NT2/D1 (cell line): ENCODE measurements around the gene GPR108.

ENCODE experiments used
- DNase-seq: peaks from one replicate; pipeline ENCODE4 v3.0.0-alpha.2; 2011; ENCODE audit warnings: low read depth, low spot score
- H3K27me3 ChIP-seq: 2 replicates; pipeline ENCODE4 v1.6.0; 2011; ENCODE audit warnings: mild to moderate bottlenecking; ENCODE audit not compliant: insufficient read length, insufficient read depth
- H3K36me3 ChIP-seq: 2 replicates; pipeline ENCODE4 v1.6.1; 2011; ENCODE audit warnings: mild to moderate bottlenecking, low read length, mixed read lengths; ENCODE audit not compliant: insufficient read depth, insufficient read length
- H3K4me1 ChIP-seq: 2 replicates; pipeline ENCODE4 v1.5.1; 2011; ENCODE audit not compliant: insufficient read depth, insufficient read length
- H3K4me3 ChIP-seq: 2 replicates; pipeline ENCODE4 v1.5.1; 2011; ENCODE audit warnings: low read depth; ENCODE audit not compliant: insufficient read length
- H3K9ac ChIP-seq: 2 replicates; pipeline ENCODE4 v1.6.0; 2011; ENCODE audit warnings: low read depth; ENCODE audit not compliant: insufficient read length
- H3K9me3 ChIP-seq: 2 replicates; pipeline ENCODE4 v1.5.1; 2011; ENCODE audit warnings: mild to moderate bottlenecking, low read length; ENCODE audit not compliant: insufficient read depth
- SUZ12 ChIP-seq: IDR thresholded peaks from 2 replicates; pipeline ENCODE4 v1.6.1; 2011; ENCODE audit not compliant: insufficient read length, insufficient read depth; ENCODE audit errors: extremely low read depth
- YY1 ChIP-seq: IDR thresholded peaks from 2 replicates; pipeline ENCODE4 v1.6.1; 2011; ENCODE audit not compliant: insufficient read length, insufficient read depth
- ZNF274 ChIP-seq: IDR thresholded peaks from 2 replicates; pipeline ENCODE4 v1.6.1; 2011; ENCODE audit warnings: mild to moderate bottlenecking, low read depth, low read length

The GPR108 gene

GRCh38 chr19:6739883-6740588, 2.7 kb upstream of the GPR108 start:
- H3K27me3 ChIP-seq: no peaks in the 10 kb centered on the region
- H3K4me3 ChIP-seq: peak overlapping the region; percentile 74
- DNase-seq: no peak
- no peaks in the 10 kb centered on the region for H3K9me3 ChIP-seq
- TF ChIP-seq ZNF274 (no peak), SUZ12 (no peak), YY1 (no peak)
- H3K9ac ChIP-seq: peak overlapping the region; percentile 92
- peaks cover 22% of the 10 kb centered on the region for H3K4me1 ChIP-seq
- H3K36me3 ChIP-seq: peaks cover 35% of the 10 kb centered on the region

DNA sequence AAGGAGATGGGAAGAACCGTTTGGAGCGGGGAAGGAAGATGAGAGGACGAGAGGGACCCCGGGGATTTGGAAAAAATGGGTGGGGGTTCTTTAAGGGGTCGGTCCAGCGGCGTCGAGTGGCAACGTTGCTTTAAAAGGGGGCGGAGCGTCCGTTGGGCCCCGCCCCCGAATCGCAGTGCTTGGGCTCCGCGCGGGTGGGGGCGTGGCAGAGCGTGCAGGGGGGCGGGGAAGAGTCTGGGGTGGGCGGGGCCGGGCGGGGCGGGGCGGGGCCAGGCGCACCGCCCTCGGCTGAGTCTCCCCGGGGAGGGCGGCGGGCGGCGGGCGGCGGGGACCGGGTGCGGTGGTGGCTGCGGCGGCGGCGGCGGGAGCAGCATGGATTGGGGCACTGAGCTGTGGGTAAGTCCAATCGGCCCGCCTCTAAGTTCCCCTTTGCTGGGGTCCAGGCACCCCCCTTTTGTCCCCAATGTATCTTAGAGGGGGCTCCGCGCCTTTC, 2.1 kb upstream of the GPR108 start, which contains the start of gene TRIP10:
TSS of gene TRIP10 (plus strand) at position 291 of the 493 bp plus-strand sequence. CDS start at position 373, 82 bp downstream.
- no peak for DNase-seq
- Histone ChIP-seq H3K9ac (peak within 1 kb of the TSS; percentile 92), H3K4me1 (peaks cover 17% of the 10 kb centered on the region), H3K36me3 (peaks cover 31% of the 10 kb centered on the region), H3K4me3 (peak within 1 kb of the TSS; percentile 74), H3K9me3 (no peaks in the 10 kb centered on the region), H3K27me3 (no peaks in the 10 kb centered on the region)
- TF ChIP-seq ZNF274: no peak
- TF ChIP-seq SUZ12: no peak
- TF ChIP-seq YY1: no peak

DNA sequence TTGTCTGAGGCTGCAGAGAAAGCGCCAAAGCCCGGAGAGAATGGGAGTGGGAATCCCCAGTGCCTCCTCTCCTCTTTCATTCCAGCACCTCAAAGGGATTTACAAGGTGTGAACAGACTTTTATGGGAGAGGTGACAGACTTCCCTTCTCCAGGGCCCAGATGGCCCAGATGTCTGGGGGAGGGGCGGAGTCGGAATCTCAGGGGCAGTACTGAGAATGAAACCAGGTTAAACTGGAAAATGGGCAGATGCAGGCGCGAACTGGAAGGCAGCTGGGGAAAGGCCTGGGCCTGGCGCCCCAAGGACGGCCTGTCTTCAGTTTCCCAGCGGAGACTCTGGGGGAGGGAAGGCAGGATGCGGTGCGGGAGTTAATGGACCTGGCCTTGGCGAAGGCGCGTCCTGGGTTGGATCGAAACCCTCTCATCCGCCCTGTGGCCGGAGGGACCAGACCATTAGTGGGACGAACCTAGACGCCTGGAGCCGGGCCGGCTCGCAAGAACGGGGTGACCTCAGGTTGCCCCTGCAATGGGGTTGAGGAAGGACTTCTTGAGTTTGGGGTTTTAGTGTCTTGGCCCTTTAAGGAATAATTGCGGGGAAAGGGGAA, 1.5 kb upstream of the GPR108 start:
- DNase-seq: no peak
- Histone ChIP-seq H3K27me3 (no peaks in the 10 kb centered on the region), H3K4me1 (peaks cover 15% of the 10 kb centered on the region), H3K36me3 (peaks cover 29% of the 10 kb centered on the region), H3K4me3 (peak overlapping the region; percentile 58), H3K9me3 (no peaks in the 10 kb centered on the region), H3K9ac (peak overlapping the region; percentile 87)
- TF ChIP-seq SUZ12 (no peak), ZNF274 (no peak), YY1 (no peak)

DNA sequence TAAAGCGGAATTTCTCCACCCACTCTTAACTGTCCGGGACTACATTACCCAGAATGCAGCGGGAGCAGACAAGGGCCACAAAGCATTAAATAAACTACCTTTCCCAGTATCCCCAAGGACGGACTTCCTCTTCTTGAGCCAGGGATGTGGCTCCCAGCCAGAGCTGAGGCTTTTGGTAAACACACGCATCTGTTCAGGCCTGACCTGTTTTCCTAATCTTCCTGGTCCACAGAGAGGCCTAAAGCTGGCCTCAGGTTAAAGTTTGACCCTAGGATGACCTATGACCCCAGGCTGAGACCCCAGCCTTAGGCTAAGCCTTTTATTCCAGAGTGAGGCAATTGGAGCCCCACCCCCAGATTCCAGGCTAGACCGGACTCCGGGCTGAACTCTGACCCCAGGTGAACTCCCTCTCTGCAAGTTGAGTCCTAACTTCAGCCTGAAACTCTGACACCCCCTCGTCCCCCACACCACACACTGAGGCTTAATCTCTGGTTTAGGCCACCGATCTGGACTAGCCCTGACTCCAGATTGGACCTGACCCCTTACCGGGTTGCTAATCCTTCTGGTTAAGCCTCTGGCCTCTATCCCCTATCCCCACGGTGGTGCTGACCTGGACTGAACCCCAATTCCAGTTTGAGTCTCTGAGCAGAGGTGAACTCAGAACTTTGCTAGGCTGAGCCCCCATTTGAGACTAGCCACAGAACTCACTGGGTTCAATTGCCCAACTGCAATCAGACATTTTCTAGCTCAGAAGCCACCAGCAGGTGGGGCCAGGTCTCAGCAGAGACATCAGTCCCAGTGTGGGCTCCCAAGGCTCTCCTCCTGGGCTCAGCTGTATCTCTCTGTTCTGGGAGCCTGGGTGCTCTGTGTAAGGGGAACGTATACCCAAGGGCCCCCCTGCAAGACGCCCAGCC, 750 bp upstream of the GPR108 start:
- Histone ChIP-seq H3K9ac (peak overlapping the region; percentile 87), H3K27me3 (no peaks in the 10 kb centered on the region), H3K4me1 (peaks cover 16% of the 10 kb centered on the region), H3K4me3 (peak overlapping the region; percentile 58), H3K9me3 (no peaks in the 10 kb centered on the region), H3K36me3 (peaks cover 34% of the 10 kb centered on the region)
- no peak for DNase-seq
- TF ChIP-seq ZNF274 (no peak), YY1 (no peak), SUZ12 (no peak)

GRCh38 chr19:6736917-6737283, 480 bp downstream of the GPR108 start:
- TF ChIP-seq SUZ12 (no peak), ZNF274 (no peak), YY1 (no peak)
- Histone ChIP-seq H3K4me3 (peak overlapping the region; percentile 79), H3K36me3 (peaks cover 35% of the 10 kb centered on the region), H3K9ac (peak overlapping the region; percentile 90), H3K27me3 (no peaks in the 10 kb centered on the region), H3K4me1 (peaks cover 13% of the 10 kb centered on the region), H3K9me3 (no peaks in the 10 kb centered on the region)
- DNase-seq: no peak

DNA sequence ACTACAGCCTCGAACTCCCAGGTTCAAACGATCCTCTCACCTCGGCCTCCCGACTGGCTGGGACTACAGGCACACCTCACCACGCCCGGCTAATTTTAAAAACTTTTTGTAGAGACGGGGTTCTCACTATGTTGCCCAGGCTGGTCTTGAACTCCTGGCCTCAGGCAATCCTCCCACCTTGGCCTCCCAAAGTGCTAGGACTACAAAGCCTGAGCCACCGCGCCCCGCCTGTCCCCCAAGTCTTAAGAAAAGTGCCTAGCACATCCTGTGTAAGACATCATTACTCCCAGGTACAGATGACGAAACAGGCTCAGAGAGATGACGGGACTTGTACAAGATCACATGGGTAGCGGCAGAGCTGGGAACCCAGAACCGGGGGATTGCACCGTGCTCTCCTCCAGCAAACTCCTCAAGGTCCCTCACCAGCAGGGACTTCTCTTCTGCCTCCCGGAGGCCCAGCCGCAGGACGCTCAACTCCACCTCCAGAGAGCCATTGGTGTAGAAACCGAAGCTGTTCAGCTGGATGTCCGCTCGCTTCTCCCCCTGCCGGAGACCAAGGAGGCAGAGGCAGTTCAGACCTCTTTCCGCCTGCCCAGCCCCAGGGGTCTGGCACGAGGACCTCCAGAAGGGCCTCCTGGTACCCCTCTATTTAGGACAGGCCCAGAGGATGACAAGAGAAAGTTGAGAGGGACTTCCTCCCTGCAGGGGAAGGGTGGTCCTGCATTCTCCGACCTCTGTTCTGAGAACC, 1.0 kb downstream of the GPR108 start:
- H3K4me1 ChIP-seq: peaks cover 13% of the 10 kb centered on the region
- peak overlapping the region; percentile 90 for H3K9ac ChIP-seq
- peak overlapping the region; percentile 79 for H3K4me3 ChIP-seq
- H3K9me3 ChIP-seq: no peaks in the 10 kb centered on the region
- H3K27me3 ChIP-seq: no peaks in the 10 kb centered on the region
- TF ChIP-seq SUZ12 (no peak), ZNF274 (no peak), YY1 (no peak)
- peak; percentile 72 for DNase-seq
- H3K36me3 ChIP-seq: peaks cover 34% of the 10 kb centered on the region
